SHP77 (cell line): ENCODE results near the gene ARL8A.
"Not testable (repeated sequence)": the region's sequence is repeated elsewhere in the genome, so short reads cannot be mapped to it uniquely, and the experiment has no call there.

ENCODE experiments used
- DNase-seq, 2 experiments: peaks; one replicate each; lab custom pipeline; 2025; lab: John Stamatoyannopoulos, UW

Gene ARL8A

GRCh38 chr1:202144402-202145067 is at the start of gene ARL8A:
Gene ARL8A, minus strand, starts transcription at chr1:202144737. Its CDS starts 165 bp downstream, at chr1:202144572.
- peak; percentile 34 for DNase-seq

DNA sequence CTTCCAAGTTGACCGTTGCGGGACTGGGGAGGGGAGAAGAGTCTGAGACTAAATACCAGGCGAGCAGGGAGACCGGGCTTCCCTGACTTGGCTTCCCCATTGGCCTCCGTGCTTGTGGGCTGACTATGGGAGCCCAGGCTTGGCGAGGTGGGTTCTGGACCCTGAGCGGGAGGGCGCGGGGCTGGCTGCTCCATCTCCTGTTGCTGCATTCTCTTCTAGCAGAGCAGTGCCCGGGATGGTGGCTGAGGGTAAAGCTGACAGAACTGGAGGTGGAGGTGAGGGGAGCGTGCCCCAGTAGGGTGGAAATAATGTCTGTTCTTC is 49.8 kb upstream of the ARL8A start:
- no peak for DNase-seq

GRCh38 chr1:202193614-202194327 is 49.2 kb upstream of the ARL8A start, which contains the start of gene LGR6:
Gene LGR6, plus strand, starts transcription at chr1:202193799. Its CDS starts 191 bp downstream, at chr1:202193990.
- no peak for DNase-seq

DNA sequence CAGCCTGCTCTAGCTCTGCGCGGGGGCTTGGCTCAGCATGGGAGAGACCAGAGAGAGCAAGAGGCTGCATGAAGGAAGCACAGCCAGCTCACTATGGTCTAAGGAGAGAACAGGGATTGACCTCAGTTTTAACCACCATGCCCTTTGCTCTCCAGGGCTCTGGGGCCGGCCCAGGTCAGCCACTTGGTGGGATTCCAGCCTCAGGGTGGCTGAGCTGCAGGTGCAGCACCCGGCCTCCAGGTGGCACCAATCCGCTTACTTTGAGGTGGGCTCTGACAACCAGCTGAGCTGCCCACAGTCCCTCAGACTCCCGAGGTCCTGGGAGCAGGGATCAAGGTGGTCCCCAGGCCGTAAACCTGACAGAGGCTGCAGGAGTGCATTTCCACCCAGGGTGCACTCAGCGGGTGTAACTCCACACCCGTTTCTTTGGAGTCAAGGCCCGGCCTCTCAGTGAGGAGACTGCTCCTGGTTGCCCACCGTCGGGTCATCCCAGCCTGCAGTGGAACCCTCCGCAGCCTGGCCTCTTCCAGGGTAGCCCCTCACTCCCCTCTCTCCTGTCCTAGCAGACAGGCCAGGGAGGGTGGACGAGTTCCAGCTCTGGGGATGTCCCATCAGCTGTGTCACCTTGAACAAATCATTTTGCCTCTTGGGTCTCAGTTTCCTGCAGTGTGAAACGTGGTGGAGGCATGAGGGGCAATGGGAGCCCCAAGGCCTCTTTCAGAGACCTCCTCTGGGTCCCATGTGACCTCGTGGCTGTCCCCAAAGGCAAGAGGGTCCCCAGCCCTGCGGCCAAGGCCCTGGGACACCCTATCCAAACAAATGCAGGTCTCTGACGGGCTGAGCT is 48.5 kb upstream of the ARL8A start:
- DNase-seq = peak; percentile 38 to 52

- DNase-seq = not testable (repeated sequence)
These were observed 46.9 kb upstream of the ARL8A start for GRCh38 chr1:202191391-202191790.

DNA sequence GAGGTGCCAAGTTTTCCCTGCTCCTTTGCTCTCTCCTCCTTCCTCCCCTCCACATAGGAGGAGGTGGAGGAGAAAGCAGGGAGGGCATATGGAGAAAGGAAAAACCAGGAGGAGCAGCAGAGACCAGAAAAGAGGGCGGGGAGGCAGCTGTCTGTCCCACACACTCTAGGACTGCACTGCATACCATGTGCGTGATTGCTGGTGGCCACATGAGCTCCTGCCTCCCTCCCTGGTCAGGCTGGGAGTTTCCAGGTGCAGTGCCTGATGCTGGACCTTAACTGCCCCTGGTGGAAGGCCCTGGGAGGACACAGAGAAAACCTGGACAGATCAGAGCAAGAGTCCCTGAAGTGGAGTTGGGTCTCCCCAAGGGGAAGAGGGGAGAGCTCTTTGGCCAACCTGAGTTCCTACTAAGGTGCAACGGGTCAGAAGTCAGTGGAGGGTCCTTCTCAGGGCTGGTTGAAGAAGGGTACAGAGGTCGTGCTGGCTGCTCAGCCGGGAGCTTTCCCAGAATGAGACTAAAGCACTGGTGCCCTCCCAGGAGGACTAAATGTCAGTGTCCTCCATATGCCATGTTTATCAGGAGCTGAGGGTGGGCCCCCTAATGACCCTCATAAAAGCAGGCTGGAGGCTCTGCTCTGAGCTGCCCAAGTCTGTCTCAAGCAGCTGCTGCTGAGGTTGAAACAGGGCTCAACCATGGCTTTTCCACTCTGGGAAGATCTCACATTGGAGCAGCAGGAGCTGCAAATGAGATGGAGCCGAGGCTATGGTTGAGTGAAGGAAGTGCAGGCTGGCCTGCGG is 45.6 kb upstream of the ARL8A start:
- DNase-seq = no peak

DNA sequence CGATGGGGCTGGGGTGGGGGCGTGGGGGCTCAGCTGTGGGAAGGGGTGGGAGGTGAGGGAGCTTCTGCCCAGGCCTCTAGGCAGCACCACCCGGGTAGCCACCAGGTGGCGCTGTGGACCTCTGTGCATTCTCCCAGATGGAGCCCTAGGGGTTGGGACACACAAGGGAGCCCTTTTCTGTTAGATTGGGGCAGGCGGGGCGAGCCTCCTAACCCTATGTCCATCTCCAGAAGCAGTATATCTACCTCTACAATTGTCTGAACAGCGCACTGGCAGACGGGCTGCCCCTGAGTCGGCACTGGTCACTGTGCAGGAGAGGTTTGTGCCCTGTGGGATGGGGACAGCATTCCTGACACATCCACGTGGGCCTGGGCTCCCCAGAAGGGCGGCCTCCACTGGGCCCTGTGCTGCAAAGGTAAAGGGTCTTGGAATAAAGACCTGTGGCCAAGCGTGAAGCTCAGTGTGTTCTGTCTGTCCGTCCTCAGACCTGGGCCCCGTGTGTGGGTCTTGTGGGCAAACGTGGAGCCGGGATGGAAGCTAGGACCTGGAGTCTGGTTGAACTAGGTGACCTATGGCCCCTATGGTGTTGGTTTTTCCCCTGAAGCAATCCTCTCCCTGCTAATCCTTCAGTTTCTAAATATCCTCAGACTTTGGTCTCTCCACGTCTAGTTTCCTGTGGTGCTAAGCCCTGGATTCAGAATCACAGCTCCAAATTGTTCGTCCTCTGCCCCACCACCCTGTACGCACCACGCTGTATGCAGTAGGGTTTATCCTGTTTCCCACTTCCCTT is 44.7 kb upstream of the ARL8A start:
- DNase-seq = peak; percentile 46 to 55

- DNase-seq = no peak
These were observed 43.3 kb upstream of the ARL8A start for GRCh38 chr1:202187697-202188407.

GRCh38 chr1:202187041-202187671 is 42.6 kb upstream of the ARL8A start:
- no peak for DNase-seq

DNA sequence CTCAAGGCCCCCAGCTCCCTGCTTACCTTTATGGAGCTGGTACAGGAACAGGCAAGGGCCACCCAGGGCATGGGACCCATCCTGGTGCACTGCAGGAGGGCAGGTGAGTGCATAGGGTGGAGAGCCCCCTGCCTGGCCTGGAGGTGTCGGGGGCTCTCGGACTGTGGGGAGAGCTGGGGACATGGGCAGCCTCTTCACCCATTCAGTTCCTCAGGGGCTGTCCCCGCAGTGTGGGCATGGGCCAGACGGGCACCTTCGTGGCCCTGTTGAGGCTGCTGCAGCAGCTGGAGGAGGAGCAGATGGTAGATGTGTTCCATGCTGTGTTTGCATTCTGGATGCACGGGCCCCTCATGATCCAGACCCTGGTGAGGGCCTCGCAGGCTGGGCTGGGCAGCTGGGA is 41.8 kb upstream of the ARL8A start:
- DNase-seq = no peak

GRCh38 chr1:202184750-202185460 is 40.4 kb upstream of the ARL8A start:
- DNase-seq = peak; percentile 78 to 84

- DNase-seq = no peak
These were observed 37.7 kb upstream of the ARL8A start for GRCh38 chr1:202182040-202182877.

- DNase-seq = no peak
These were observed 37.0 kb upstream of the ARL8A start for GRCh38 chr1:202181586-202181985.

GRCh38 chr1:202180751-202181139 is 36.2 kb upstream of the ARL8A start:
- DNase-seq = not testable (repeated sequence)

DNA sequence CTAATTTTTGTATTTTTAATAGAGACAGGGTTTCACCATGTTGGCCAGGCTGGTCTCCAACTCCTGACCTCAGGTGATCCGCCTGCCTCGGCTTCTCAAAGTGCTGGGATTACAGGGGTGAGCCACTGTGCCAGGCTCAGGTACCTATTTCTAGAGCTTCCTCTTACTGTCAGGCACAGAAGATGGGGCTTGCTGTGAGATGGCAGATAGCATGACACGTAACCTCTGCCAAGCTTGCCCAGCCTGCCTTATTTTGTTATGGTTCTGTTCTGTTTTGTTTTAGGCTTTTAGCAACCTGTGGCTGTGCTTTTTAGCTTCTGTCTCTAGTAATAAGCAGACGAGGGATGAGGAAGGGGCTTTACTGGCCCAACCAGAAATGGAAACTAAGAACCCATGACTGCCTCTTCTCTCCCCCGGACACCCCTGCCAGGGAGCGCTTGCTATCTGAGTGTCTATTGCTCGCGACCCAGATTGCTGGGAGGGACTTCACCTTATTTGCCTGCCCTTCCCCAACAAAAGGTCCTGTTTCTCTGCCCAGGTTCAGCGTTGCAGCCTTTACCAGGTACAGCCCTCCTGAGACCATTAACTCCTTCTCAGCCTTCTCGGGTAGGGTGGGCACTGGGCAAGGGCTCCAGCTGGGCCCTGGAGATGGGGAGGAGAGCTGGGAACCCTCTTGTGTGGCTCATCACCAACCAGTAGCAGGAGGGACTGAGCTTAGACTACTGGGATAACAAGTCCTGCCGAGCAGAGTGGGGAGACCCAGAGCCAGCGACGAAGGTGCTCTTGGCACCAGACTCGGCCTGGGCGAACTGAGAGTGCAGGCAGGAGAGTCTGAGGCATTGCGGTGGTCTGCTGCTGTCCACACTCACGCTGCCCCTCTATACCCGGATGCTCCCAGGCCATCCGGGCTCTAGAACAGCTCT is 35.6 kb upstream of the ARL8A start:
- no peak for DNase-seq

DNA sequence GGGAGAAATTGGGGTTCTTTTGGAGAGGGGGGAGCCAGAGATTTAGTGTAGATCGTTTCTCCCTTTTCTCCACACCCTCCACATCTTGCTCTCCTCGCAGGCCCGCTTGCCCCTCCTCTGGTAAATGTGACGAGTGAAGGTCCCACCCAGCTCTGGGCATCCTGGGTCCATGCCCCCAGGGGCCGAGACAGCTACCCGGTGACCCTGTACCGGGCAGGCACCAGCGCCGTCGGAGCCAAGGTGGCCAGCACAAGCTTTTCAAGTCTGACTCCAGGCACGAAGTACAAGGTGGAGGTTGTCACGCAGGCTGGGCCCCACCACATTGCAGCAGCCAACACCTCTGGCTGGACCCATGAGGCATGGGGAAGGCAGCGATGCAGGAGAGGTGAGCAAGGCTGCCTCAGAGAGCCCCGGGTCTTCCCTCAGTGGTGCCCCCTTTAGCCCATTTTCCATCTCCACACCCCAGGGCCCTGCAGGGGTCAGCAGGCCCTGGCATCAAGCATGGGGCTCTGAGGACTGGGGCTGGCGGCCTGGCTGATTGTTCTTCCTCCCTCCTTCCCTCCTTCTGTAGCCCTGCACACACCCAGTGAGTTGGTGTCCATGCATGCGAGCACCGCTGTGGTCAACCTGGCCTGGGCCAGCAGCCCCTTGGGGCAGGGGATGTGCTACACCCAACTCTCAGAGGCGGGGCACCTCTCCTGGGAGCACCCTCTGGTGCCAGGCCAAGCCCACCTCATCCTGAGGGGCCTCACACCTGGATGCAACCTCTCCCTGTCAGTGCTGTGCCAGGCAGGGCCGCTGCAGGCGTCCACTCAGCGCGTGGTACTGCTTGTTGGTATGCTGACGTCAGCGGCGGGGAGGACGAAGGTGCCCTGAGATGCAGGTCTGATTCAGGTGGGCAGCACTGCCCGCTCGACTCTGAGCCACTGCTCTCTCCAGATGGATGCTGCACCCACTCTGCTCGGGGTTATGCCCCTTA is 32.7 kb upstream of the ARL8A start:
- no peak for DNase-seq
